Epidermal melanocyte (primary cell): Measurements from ENCODE around the gene MAL.
A peak's percentile ranks its signal among the peaks of the same experiment; 100 is the strongest.

Source experiments
- DNase-seq: peaks from one replicate; pipeline ENCODE4 v3.0.0; 2011; ENCODE audit warnings: low spot score; ENCODE audit not compliant: insufficient read length

The MAL gene

GRCh38 chr2:95047629-95048510 is 22.4 kb downstream of the MAL start:
- no peak for DNase-seq

- DNase-seq, result no peak
Observed at GRCh38 chr2:95048825-95049682, 23.5 kb downstream of the MAL start.

GRCh38 chr2:95049683-95049955 is 24.1 kb downstream of the MAL start:
- DNase-seq, result no peak

- DNase-seq, result no peak
Observed at GRCh38 chr2:95049961-95050360, 24.5 kb downstream of the MAL start.

GRCh38 chr2:95050385-95051300 is 25.1 kb downstream of the MAL start:
- no peak for DNase-seq

GRCh38 chr2:95051626-95052025 is 26.1 kb downstream of the MAL start:
- no peak for DNase-seq

- DNase-seq, result no peak
Observed at GRCh38 chr2:95052307-95052706, 26.8 kb downstream of the MAL start.

- DNase-seq, result no peak
Observed at GRCh38 chr2:95052804-95053479, 27.4 kb downstream of the MAL start.

GRCh38 chr2:95053543-95053942 is 28.0 kb downstream of the MAL start:
- DNase-seq, result no peak

- no peak for DNase-seq
Observed at GRCh38 chr2:95054016-95054415, 28.5 kb downstream of the MAL start.

GRCh38 chr2:95055262-95055661 is 29.8 kb downstream of the MAL start:
- no peak for DNase-seq

GRCh38 chr2:95056044-95056443 is 30.5 kb downstream of the MAL start:
- no peak for DNase-seq

- no peak for DNase-seq
Observed at GRCh38 chr2:95056461-95057459, 31.3 kb downstream of the MAL start.

GRCh38 chr2:95057535-95058370 is 32.2 kb downstream of the MAL start:
- DNase-seq, result peak; percentile 67

GRCh38 chr2:95058466-95058988 is 33.0 kb downstream of the MAL start:
- no peak for DNase-seq

- DNase-seq, result no peak
Observed at GRCh38 chr2:95058989-95059641, 33.6 kb downstream of the MAL start.

- no peak for DNase-seq
Observed at GRCh38 chr2:95059656-95060370, 34.3 kb downstream of the MAL start.
